OCI-LY1 (cell line): ENCODE results near the gene CFAP97D2.

Experiments used
- CTCF ChIP-seq: fragments of 200-600 bp; sonication (generic), shearing (Covaris generic); IDR thresholded peaks from 2 replicates; pipeline ENCODE4 v1.5.1; 2017; ENCODE audit warnings: mild to moderate bottlenecking, antibody characterized with exemption, low read length, moderate library complexity, mixed read lengths
- EZH2 ChIP-seq: fragments of 200-600 bp; sonication (generic), shearing (Covaris generic); IDR thresholded peaks from 2 replicates; pipeline ENCODE4 v1.8.0; 2017; ENCODE audit warnings: borderline replicate concordance, mixed run types, mild to moderate bottlenecking, antibody characterized with exemption, low read length, moderate library complexity, mixed read lengths

- no peak for TF ChIP-seq CTCF
- no peak for TF ChIP-seq EZH2
Observed at GRCh38 chr13:114202581-114202980, 23.5 kb downstream of the CFAP97D2 start.
